ENCODE measurements around the gene PTGR3. TPM values are rescaled to one million over a fixed set of nuclear protein-coding genes. Genes with fewer than 3 reads are reported as not detected.

Gene PTGR3
- total and polyA plus RNA-seq, 4 donors = 8.8 to 28.6 (median 13.2) TPM

GRCh38 chr18:75250471-75250821, 41.5 kb upstream of the PTGR3 start:
- H3K27ac ChIP-seq (ENCODE audit: low read depth in 1 of 2, low read length in 2 of 2) = no peak overlapping the region
- no peaks in the 10 kb centered on the region for H3K9me3 ChIP-seq (ENCODE audit: control insufficient read depth, low read length)
- intact Hi-C loops (cut with DNase I) = no loop called here
- no peak for DNase-seq
- H3K4me3 ChIP-seq (ENCODE audit: low read length in 2 of 2) = no peak overlapping the region
- WGBS, 2 donors = 96 to 97% methylated on average over 20 of the region's 20 CpGs
- no peaks in the 10 kb centered on the region for H3K4me1 ChIP-seq (ENCODE audit: control insufficient read depth in 1 of 2, insufficient read depth in 2 of 2, low read length in 2 of 2)
- no peaks in the 10 kb centered on the region for H3K27me3 ChIP-seq (ENCODE audit: control insufficient read depth in 1 of 2, insufficient read depth in 2 of 2, low read length in 1 of 2)
- ATAC-seq (ENCODE audit: low FRiP score) = peak; percentile 17
- no peaks in the 10 kb centered on the region for H3K36me3 ChIP-seq (ENCODE audit: control insufficient read depth in 1 of 2, insufficient read depth in 2 of 2, low read length in 1 of 2)

- Histone ChIP-seq H3K27ac (ENCODE audit: low read depth in 1 of 2, low read length in 2 of 2) (no peak overlapping the region), H3K4me3 (ENCODE audit: low read length in 2 of 2) (no peak overlapping the region), H3K36me3 (ENCODE audit: control insufficient read depth in 1 of 2, insufficient read depth in 2 of 2, low read length in 1 of 2) (no peaks in the 10 kb centered on the region), H3K27me3 (ENCODE audit: control insufficient read depth in 1 of 2, insufficient read depth in 2 of 2, low read length in 1 of 2) (no peaks in the 10 kb centered on the region), H3K4me1 (ENCODE audit: control insufficient read depth in 1 of 2, insufficient read depth in 2 of 2, low read length in 2 of 2) (no peaks in the 10 kb centered on the region), H3K9me3 (ENCODE audit: control insufficient read depth, low read length) (no peaks in the 10 kb centered on the region)
- whole genome bisulfite sequencing, 2 donors = 91 to 93% methylated on average over 18 of the region's 18 CpGs
- DNase-seq = no peak
- ATAC-seq (ENCODE audit: low FRiP score) = peak; percentile 8
- intact Hi-C loops (cut with DNase I) = loop anchor here in 1 of 2 donors (5.0 kb wide), 1 partner anchor 38 kb away; the partner anchor contains the start of gene TSHZ1
These were observed 40.9 kb upstream of the PTGR3 start for GRCh38 chr18:75249672-75250470.

GRCh38 chr18:75249175-75249518, 40.2 kb upstream of the PTGR3 start:
- H3K9me3 ChIP-seq (ENCODE audit: control insufficient read depth, low read length) = no peaks in the 10 kb centered on the region
- no peak overlapping the region for H3K27ac ChIP-seq (ENCODE audit: low read depth in 1 of 2, low read length in 2 of 2)
- H3K36me3 ChIP-seq (ENCODE audit: control insufficient read depth in 1 of 2, insufficient read depth in 2 of 2, low read length in 1 of 2) = no peaks in the 10 kb centered on the region
- intact Hi-C loops (cut with DNase I) = loop anchor here in 1 of 2 donors (5.0 kb wide), 1 partner anchor 37 kb away; the partner anchor contains the start of gene TSHZ1
- H3K4me1 ChIP-seq (ENCODE audit: control insufficient read depth in 1 of 2, insufficient read depth in 2 of 2, low read length in 2 of 2) = no peaks in the 10 kb centered on the region
- ATAC-seq (ENCODE audit: low FRiP score) (no peak), DNase-seq (no peak)
- no peak overlapping the region for H3K4me3 ChIP-seq (ENCODE audit: low read length in 2 of 2)
- 95 to 97% methylated on average over 9 of the region's 9 CpGs for WGBS, 2 donors
- H3K27me3 ChIP-seq (ENCODE audit: control insufficient read depth in 1 of 2, insufficient read depth in 2 of 2, low read length in 1 of 2) = no peaks in the 10 kb centered on the region

GRCh38 chr18:75248426-75249174, 39.7 kb upstream of the PTGR3 start:
- no peak overlapping the region for H3K4me3 ChIP-seq (ENCODE audit: low read length in 2 of 2)
- H3K4me1 ChIP-seq (ENCODE audit: control insufficient read depth in 1 of 2, insufficient read depth in 2 of 2, low read length in 2 of 2) = no peaks in the 10 kb centered on the region
- no peaks in the 10 kb centered on the region for H3K27me3 ChIP-seq (ENCODE audit: control insufficient read depth in 1 of 2, insufficient read depth in 2 of 2, low read length in 1 of 2)
- DNase-seq (no peak), ATAC-seq (ENCODE audit: low FRiP score) (no peak)
- 88 to 93% methylated on average over 20 of the region's 20 CpGs for WGBS, 2 donors
- H3K27ac ChIP-seq (ENCODE audit: low read depth in 1 of 2, low read length in 2 of 2) = no peak overlapping the region
- H3K9me3 ChIP-seq (ENCODE audit: control insufficient read depth, low read length) = no peaks in the 10 kb centered on the region
- no peaks in the 10 kb centered on the region for H3K36me3 ChIP-seq (ENCODE audit: control insufficient read depth in 1 of 2, insufficient read depth in 2 of 2, low read length in 1 of 2)
- intact Hi-C loops (cut with DNase I) = loop anchor here in 1 of 2 donors (5.0 kb wide), 1 partner anchor 36 kb away; the partner anchor contains the start of gene TSHZ1

- Histone ChIP-seq H3K4me1 (ENCODE audit: control insufficient read depth in 1 of 2, insufficient read depth in 2 of 2, low read length in 2 of 2) (no peaks in the 10 kb centered on the region), H3K27ac (ENCODE audit: low read depth in 1 of 2, low read length in 2 of 2) (no peak overlapping the region), H3K36me3 (ENCODE audit: control insufficient read depth in 1 of 2, insufficient read depth in 2 of 2, low read length in 1 of 2) (no peaks in the 10 kb centered on the region), H3K27me3 (ENCODE audit: control insufficient read depth in 1 of 2, insufficient read depth in 2 of 2, low read length in 1 of 2) (no peaks in the 10 kb centered on the region), H3K9me3 (ENCODE audit: control insufficient read depth, low read length) (no peaks in the 10 kb centered on the region), H3K4me3 (ENCODE audit: low read length in 2 of 2) (peak overlapping the region; percentile 35 to 61)
- intact Hi-C loops (cut with DNase I) = loop anchor here in 1 of 2 donors (5.0 kb wide), 1 partner anchor 36 kb away; the partner anchor contains the start of gene TSHZ1
- WGBS, 2 donors = 26% methylated on average over 8 of the region's 8 CpGs
- ATAC-seq (ENCODE audit: low FRiP score) (no peak), DNase-seq (no peak)
These were observed 38.9 kb upstream of the PTGR3 start for GRCh38 chr18:75247611-75248421.

- Histone ChIP-seq H3K27me3 (ENCODE audit: control insufficient read depth in 1 of 2, insufficient read depth in 2 of 2, low read length in 1 of 2) (no peaks in the 10 kb centered on the region), H3K4me3 (ENCODE audit: low read length in 2 of 2) (peak overlapping the region; percentile 35 to 61), H3K4me1 (ENCODE audit: control insufficient read depth in 1 of 2, insufficient read depth in 2 of 2, low read length in 2 of 2) (no peaks in the 10 kb centered on the region), H3K27ac (ENCODE audit: low read depth in 1 of 2, low read length in 2 of 2) (peak overlapping the region in 1 of 2 donors; percentile 69), H3K9me3 (ENCODE audit: control insufficient read depth, low read length) (no peaks in the 10 kb centered on the region), H3K36me3 (ENCODE audit: control insufficient read depth in 1 of 2, insufficient read depth in 2 of 2, low read length in 1 of 2) (no peaks in the 10 kb centered on the region)
- 69 to 77% methylated on average over 10 of the region's 10 CpGs for WGBS, 2 donors
- ATAC-seq (ENCODE audit: low FRiP score) = no peak
- DNase-seq = no peak
- intact Hi-C loops (cut with DNase I) = loop anchor here in 1 of 2 donors (5.0 kb wide), 1 partner anchor 35 kb away; the partner anchor contains the start of gene TSHZ1
These were observed 38.0 kb upstream of the PTGR3 start for GRCh38 chr18:75246721-75247610.

GRCh38 chr18:75244351-75245313, 35.7 kb upstream of the PTGR3 start:
- intact Hi-C loops (cut with DNase I) = loop anchor here in 1 of 2 donors (5.0 kb wide), 1 partner anchor 32 kb away; the partner anchor contains the start of gene TSHZ1
- no peaks in the 10 kb centered on the region for H3K9me3 ChIP-seq (ENCODE audit: control insufficient read depth, low read length)
- no peak for ATAC-seq (ENCODE audit: low FRiP score)
- no peak overlapping the region for H3K27ac ChIP-seq (ENCODE audit: low read depth in 1 of 2, low read length in 2 of 2)
- WGBS, 2 donors = 72 to 79% methylated on average over 19 of the region's 19 CpGs
- H3K4me1 ChIP-seq (ENCODE audit: control insufficient read depth in 1 of 2, insufficient read depth in 2 of 2, low read length in 2 of 2) = no peaks in the 10 kb centered on the region
- no peaks in the 10 kb centered on the region for H3K36me3 ChIP-seq (ENCODE audit: control insufficient read depth in 1 of 2, insufficient read depth in 2 of 2, low read length in 1 of 2)
- no peaks in the 10 kb centered on the region for H3K27me3 ChIP-seq (ENCODE audit: control insufficient read depth in 1 of 2, insufficient read depth in 2 of 2, low read length in 1 of 2)
- no peak overlapping the region for H3K4me3 ChIP-seq (ENCODE audit: low read length in 2 of 2)
- no peak for DNase-seq

Measured in aorta (tissue), 5 donors.